Liver (tissue), 9 donors: ENCODE measurements around the gene VGLL4. TPM values are rescaled to one million over a fixed set of nuclear protein-coding genes. Genes with fewer than 3 reads are reported as not detected.
A peak's percentile ranks its signal among the peaks of the same experiment; 100 is the strongest.

Experiments
- DNase-seq: peaks from one replicate; pipeline ENCODE4 v3.0.0-alpha.2; 2017; ENCODE audit warnings: low spot score
- H3K27ac ChIP-seq, 2 donors: one replicate each; pipeline ENCODE4 v1.7.0; 2013; ENCODE audit warnings: inconsistent platforms in 2 of 2, low read length in 2 of 2, control low read depth in 1 of 2, low read depth in 1 of 2, mild to moderate bottlenecking in 1 of 2
- H3K27me3 ChIP-seq, 4 donors: one replicate each; pipeline versions ENCODE4 v1.6.1 to v1.7.0; 2013; ENCODE audit warnings: low read length in 3 of 4, inconsistent platforms in 1 of 4, mild to moderate bottlenecking in 1 of 4, moderate library complexity in 1 of 4; ENCODE audit not compliant: control insufficient read depth in 4 of 4, insufficient read depth in 4 of 4
- H3K36me3 ChIP-seq, 4 donors: one replicate each; pipeline versions ENCODE4 v1.6.1 to v1.7.0; 2013; ENCODE audit warnings: low read length in 3 of 4, mild to moderate bottlenecking in 3 of 4, low read depth in 1 of 4, moderate library complexity in 1 of 4; ENCODE audit not compliant: control insufficient read depth in 4 of 4, insufficient read depth in 3 of 4
- H3K4me1 ChIP-seq, 4 donors: one replicate each; pipeline versions ENCODE4 v1.6.1 to v1.7.0; 2013; ENCODE audit warnings: low read length in 3 of 4, mild to moderate bottlenecking in 3 of 4, moderate library complexity in 1 of 4; ENCODE audit not compliant: control insufficient read depth in 4 of 4, insufficient read depth in 4 of 4
- H3K4me3 ChIP-seq, 3 donors: one replicate each; pipeline versions ENCODE4 v1.6.1 to v1.7.0; 2013; ENCODE audit warnings: low read length in 3 of 3, control low read depth in 1 of 3, low read depth in 1 of 3, mild to moderate bottlenecking in 1 of 3
- H3K9ac ChIP-seq, 2 donors: one replicate each; pipeline ENCODE4 v1.7.0; 2013; ENCODE audit warnings: low read length in 2 of 2, mild to moderate bottlenecking in 2 of 2, moderate library complexity in 2 of 2, control low read depth in 1 of 2, low read depth in 1 of 2
- H3K9me3 ChIP-seq, 4 donors: one replicate each; pipeline versions ENCODE4 v1.6.1 to v1.7.0; 2013; ENCODE audit warnings: low read length in 3 of 4; ENCODE audit not compliant: control insufficient read depth in 4 of 4
- EGR1 ChIP-seq, 2 donors: IDR thresholded peaks; 2 replicates each; pipeline ENCODE4 v1.6.1; 2016 to 2018; ENCODE audit warnings: antibody characterized with exemption in 2 of 2, low read depth in 2 of 2
- FOXA1 ChIP-seq: IDR thresholded peaks from 2 replicates; pipeline ENCODE4 v1.6.1; 2016; ENCODE audit warnings: antibody characterized with exemption
- FOXA2 ChIP-seq: IDR thresholded peaks from 2 replicates; pipeline ENCODE4 v1.6.1; 2016; ENCODE audit warnings: antibody characterized with exemption
- GABPA ChIP-seq, 2 donors: IDR thresholded peaks in 1 of 2; conservative IDR thresholded peaks in 1 of 2; 2 replicates each; pipeline ENCODE4 v1.6.1; 2016; ENCODE audit warnings: antibody characterized with exemption in 2 of 2, mild to moderate bottlenecking in 1 of 2, moderate library complexity in 1 of 2
- HNF4A ChIP-seq, 2 donors: conservative IDR thresholded peaks; 2 replicates each; pipeline ENCODE4 v1.6.1; 2016; ENCODE audit warnings: antibody characterized with exemption in 2 of 2, mild to moderate bottlenecking in 2 of 2
- HNF4G ChIP-seq: IDR thresholded peaks from 2 replicates; pipeline ENCODE4 v1.6.1; 2016; ENCODE audit warnings: antibody characterized with exemption
- JUND ChIP-seq, 2 donors: IDR thresholded peaks; 2 replicates each; pipeline ENCODE4 v1.6.1; 2016; ENCODE audit warnings: antibody characterized with exemption in 2 of 2
- MAX ChIP-seq: IDR thresholded peaks from 2 replicates; pipeline ENCODE4 v1.6.1; 2016; ENCODE audit warnings: antibody characterized with exemption
- NR2F2 ChIP-seq: IDR thresholded peaks from 2 replicates; pipeline ENCODE4 v1.6.1; 2016; ENCODE audit warnings: antibody characterized with exemption
- RAD21 ChIP-seq, 2 donors: IDR thresholded peaks; 2 replicates each; pipeline ENCODE4 v1.6.1; 2016; ENCODE audit warnings: antibody characterized with exemption in 2 of 2, mild to moderate bottlenecking in 2 of 2
- REST ChIP-seq: IDR thresholded peaks from 2 replicates; pipeline ENCODE4 v1.6.1; 2016; ENCODE audit warnings: antibody characterized with exemption, mild to moderate bottlenecking
- RXRA ChIP-seq, 2 donors: IDR thresholded peaks; 2 replicates each; pipeline ENCODE4 v1.6.1; 2017 to 2018; ENCODE audit warnings: antibody characterized with exemption in 2 of 2, mild to moderate bottlenecking in 1 of 2
- SP1 ChIP-seq: IDR thresholded peaks from 2 replicates; pipeline ENCODE4 v1.6.1; 2018; ENCODE audit warnings: antibody characterized with exemption, mild to moderate bottlenecking
- TAF1 ChIP-seq: conservative IDR thresholded peaks from 2 replicates; pipeline ENCODE4 v1.6.1; 2016; ENCODE audit warnings: antibody characterized with exemption, mild to moderate bottlenecking
- YY1 ChIP-seq: IDR thresholded peaks from 2 replicates; pipeline ENCODE4 v1.6.1; 2016; ENCODE audit warnings: antibody characterized with exemption, mild to moderate bottlenecking
- WGBS: extraction: QIAGEN DNeasy Blood & Tissue Kit; methylation state at CpG from one replicate; pipeline ENCODE4 v1.1.7; 2013; 5-methylcytosine and 5-hydroxymethylcytosine counted together
- polyA plus RNA-seq, 2 donors: library from polyadenylated mRNA; stranded (reverse) in 1 of 2; unstranded in 1 of 2; fragments of 200-250 nt in 1 of 2; fragments of >200 nt in 1 of 2; fragmentation: Nextera tagmentation in 1 of 2; extraction: Ambion mirVana in 1 of 2; gene quantifications; one replicate each; pipeline versions ENCODE4 v1.2.1 to v1.2.3, GENCODE V29; 2013 to 2015
- total RNA-seq, 2 donors: library from RNA; depleted of rRNA; stranded (reverse); fragments of >200 nt; gene quantifications; one replicate each; pipeline ENCODE4 v1.2.3, GENCODE V29; 2014
- TF ChIP-seq, protein P1 (sequence below): IDR thresholded peaks from 2 replicates; pipeline ENCODE4 v1.6.1; 2016; ENCODE audit warnings: antibody characterized with exemption
- TF ChIP-seq, protein P2 (sequence below): fragments of 150-350 bp; IDR thresholded peaks from 2 replicates; pipeline ENCODE4 v1.5.1; 2017; ENCODE audit warnings: improper control_type of control experiment, low read depth, low read length; ENCODE audit not compliant: missing input control
- TF ChIP-seq, protein P3 (sequence below): IDR thresholded peaks from 2 replicates; pipeline ENCODE4 v1.6.1; 2016; ENCODE audit warnings: antibody characterized with exemption
- donor health status: healthy.
- donor health status: healthy.
- donor health status: healthy.
- donor health status: healthy.
- donor health status: healthy.

The VGLL4 gene
- total and polyA plus RNA-seq, 4 donors, result 7.2 to 27.9 (median 13.0) TPM

DNA sequence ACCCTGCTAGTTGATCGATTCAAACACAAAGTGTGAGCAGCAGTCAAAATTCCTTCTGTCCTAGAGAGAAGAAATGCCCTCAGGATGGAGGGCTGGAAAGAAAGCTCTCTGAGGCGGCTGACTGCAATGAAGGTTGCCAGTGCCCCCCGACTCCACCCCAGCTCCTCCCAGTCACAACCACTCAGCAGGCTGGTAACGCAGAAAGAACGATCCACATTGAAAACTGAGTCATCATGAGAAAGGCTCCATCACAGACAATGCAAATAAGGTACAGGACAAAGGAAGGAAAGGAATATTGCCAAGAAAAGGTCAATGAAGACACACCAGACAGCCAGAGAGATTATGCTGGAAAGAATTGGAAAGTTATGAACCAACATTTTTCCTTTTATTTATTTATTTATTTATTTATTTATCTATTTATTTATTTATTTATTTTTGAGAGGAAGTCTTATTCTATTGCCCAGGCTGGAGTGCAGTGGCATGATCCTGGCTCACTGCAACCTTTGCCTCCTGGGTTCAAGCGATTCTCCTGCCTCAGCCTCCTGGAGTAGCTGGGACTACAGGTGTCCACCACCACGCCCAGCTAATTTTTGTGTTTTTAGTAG, 17.4 kb upstream of the VGLL4 start:
- peak in 1 of 2 donors; percentile 11 for TF ChIP-seq EGR1 (IDR thresholded peaks at IDR 0.05; ENCODE audit: low read depth in 2 of 2)
- no peak for TF ChIP-seq HNF4G
- TF ChIP-seq, protein P1, sequence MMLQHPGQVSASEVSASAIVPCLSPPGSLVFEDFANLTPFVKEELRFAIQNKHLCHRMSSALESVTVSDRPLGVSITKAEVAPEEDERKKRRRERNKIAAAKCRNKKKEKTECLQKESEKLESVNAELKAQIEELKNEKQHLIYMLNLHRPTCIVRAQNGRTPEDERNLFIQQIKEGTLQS, result no peak
- 77% methylated on average over 7 of the region's 7 CpGs for WGBS

GRCh38 chr3:11660242-11660641, 16.5 kb upstream of the VGLL4 start:
- Histone ChIP-seq H3K4me1 (peaks cover 0 to 16% (median 7%) of the 10 kb centered on the region in 4 donors), H3K9ac (no peak overlapping the region), H3K27ac (no peak overlapping the region), H3K9me3 (no peaks in the 10 kb centered on the region), H3K36me3 (no peaks in the 10 kb centered on the region), H3K27me3 (no peaks in the 10 kb centered on the region), H3K4me3 (no peak overlapping the region)
- 33% methylated on average over 3 of the region's 3 CpGs for WGBS
- DNase-seq, result no peak
- TF ChIP-seq TAF1 (no peak), JUND (IDR thresholded peaks at IDR 0.05) (peak in 1 of 2 donors; percentile 48), RXRA (IDR thresholded peaks at IDR 0.05) (peak; percentile 85 to 86), SP1 (peak; percentile 85), EGR1 (IDR thresholded peaks at IDR 0.05; ENCODE audit: low read depth in 2 of 2) (no peak), HNF4A (conservative IDR thresholded peaks at IDR 0.05) (peak; percentile 88 to 89), RAD21 (IDR thresholded peaks at IDR 0.05) (peak; percentile 48 to 53), FOXA1 (peak; percentile 96), FOXA2 (peak; percentile 97), HNF4G (peak; percentile 67), GABPA (IDR thresholded peaks at IDR 0.05 in 1 of 2, conservative IDR thresholded peaks at IDR 0.05 in 1 of 2) (no peak), MAX (peak; percentile 88), YY1 (peak; percentile 93), REST (peak; percentile 56), NR2F2 (no peak)
- TF ChIP-seq, protein P2, sequence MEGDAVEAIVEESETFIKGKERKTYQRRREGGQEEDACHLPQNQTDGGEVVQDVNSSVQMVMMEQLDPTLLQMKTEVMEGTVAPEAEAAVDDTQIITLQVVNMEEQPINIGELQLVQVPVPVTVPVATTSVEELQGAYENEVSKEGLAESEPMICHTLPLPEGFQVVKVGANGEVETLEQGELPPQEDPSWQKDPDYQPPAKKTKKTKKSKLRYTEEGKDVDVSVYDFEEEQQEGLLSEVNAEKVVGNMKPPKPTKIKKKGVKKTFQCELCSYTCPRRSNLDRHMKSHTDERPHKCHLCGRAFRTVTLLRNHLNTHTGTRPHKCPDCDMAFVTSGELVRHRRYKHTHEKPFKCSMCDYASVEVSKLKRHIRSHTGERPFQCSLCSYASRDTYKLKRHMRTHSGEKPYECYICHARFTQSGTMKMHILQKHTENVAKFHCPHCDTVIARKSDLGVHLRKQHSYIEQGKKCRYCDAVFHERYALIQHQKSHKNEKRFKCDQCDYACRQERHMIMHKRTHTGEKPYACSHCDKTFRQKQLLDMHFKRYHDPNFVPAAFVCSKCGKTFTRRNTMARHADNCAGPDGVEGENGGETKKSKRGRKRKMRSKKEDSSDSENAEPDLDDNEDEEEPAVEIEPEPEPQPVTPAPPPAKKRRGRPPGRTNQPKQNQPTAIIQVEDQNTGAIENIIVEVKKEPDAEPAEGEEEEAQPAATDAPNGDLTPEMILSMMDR, result no peak
- TF ChIP-seq, protein P3, sequence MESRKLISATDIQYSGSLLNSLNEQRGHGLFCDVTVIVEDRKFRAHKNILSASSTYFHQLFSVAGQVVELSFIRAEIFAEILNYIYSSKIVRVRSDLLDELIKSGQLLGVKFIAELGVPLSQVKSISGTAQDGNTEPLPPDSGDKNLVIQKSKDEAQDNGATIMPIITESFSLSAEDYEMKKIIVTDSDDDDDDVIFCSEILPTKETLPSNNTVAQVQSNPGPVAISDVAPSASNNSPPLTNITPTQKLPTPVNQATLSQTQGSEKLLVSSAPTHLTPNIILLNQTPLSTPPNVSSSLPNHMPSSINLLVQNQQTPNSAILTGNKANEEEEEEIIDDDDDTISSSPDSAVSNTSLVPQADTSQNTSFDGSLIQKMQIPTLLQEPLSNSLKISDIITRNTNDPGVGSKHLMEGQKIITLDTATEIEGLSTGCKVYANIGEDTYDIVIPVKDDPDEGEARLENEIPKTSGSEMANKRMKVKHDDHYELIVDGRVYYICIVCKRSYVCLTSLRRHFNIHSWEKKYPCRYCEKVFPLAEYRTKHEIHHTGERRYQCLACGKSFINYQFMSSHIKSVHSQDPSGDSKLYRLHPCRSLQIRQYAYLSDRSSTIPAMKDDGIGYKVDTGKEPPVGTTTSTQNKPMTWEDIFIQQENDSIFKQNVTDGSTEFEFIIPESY, result peak; percentile 55
- TF ChIP-seq, protein P1, result no peak

More for the DNA sequence above, 17.4 kb upstream of the VGLL4 start:
- H3K27me3 ChIP-seq, result no peaks in the 10 kb centered on the region
- no peak for DNase-seq
- no peak overlapping the region for H3K9ac ChIP-seq
- no peaks in the 10 kb centered on the region for H3K36me3 ChIP-seq
- H3K9me3 ChIP-seq, result no peaks in the 10 kb centered on the region
- H3K4me1 ChIP-seq, result peaks cover 0 to 16% (median 7%) of the 10 kb centered on the region in 4 donors
- no peak overlapping the region for H3K27ac ChIP-seq
- H3K4me3 ChIP-seq, result no peak overlapping the region
